RPMI8226 (cell line): ENCODE data around the gene HRH1.
"Not testable (repeated sequence)": the region's sequence is repeated elsewhere in the genome, so short reads cannot be mapped to it uniquely, and the experiment has no call there.

ENCODE experiments used
- DNase-seq: peaks from one replicate; pipeline ENCODE4 v3.0.0-alpha.2; 2015

HRH1 gene

GRCh38 chr3:11154036-11154952, at the start of gene HRH1:
Gene HRH1 (plus strand): TSS chr3:11154493. CDS start chr3:11259038, 104,545 bp downstream.
- DNase-seq: peak; percentile 66

GRCh38 chr3:11113316-11113715, 41.0 kb upstream of the HRH1 start:
- DNase-seq: not testable (repeated sequence)

- no peak for DNase-seq
Observed at GRCh38 chr3:11115548-11115947, 38.7 kb upstream of the HRH1 start.

- no peak for DNase-seq
Observed at GRCh38 chr3:11116336-11117059, 37.8 kb upstream of the HRH1 start.

GRCh38 chr3:11117591-11117990, 36.7 kb upstream of the HRH1 start:
- DNase-seq: no peak

GRCh38 chr3:11118181-11118682, 36.1 kb upstream of the HRH1 start:
- DNase-seq: no peak

GRCh38 chr3:11120091-11120805, 34.0 kb upstream of the HRH1 start:
- no peak for DNase-seq

GRCh38 chr3:11126653-11127052, 27.6 kb upstream of the HRH1 start:
- DNase-seq: no peak

GRCh38 chr3:11128682-11129632, 25.3 kb upstream of the HRH1 start:
- DNase-seq: no peak

- DNase-seq: no peak
Observed at GRCh38 chr3:11130385-11130784, 23.9 kb upstream of the HRH1 start.

GRCh38 chr3:11131371-11131770, 22.9 kb upstream of the HRH1 start:
- no peak for DNase-seq

GRCh38 chr3:11131886-11132285, 22.4 kb upstream of the HRH1 start:
- not testable (repeated sequence) for DNase-seq

- DNase-seq: no peak
Observed at GRCh38 chr3:11132861-11133260, 21.4 kb upstream of the HRH1 start.

GRCh38 chr3:11134794-11135193, 19.5 kb upstream of the HRH1 start:
- DNase-seq: no peak

GRCh38 chr3:11136116-11136515, 18.2 kb upstream of the HRH1 start:
- DNase-seq: no peak

- peak; percentile 54 for DNase-seq
Observed at GRCh38 chr3:11136830-11137626, 17.3 kb upstream of the HRH1 start.

GRCh38 chr3:11137627-11137959, 16.7 kb upstream of the HRH1 start:
- DNase-seq: no peak

- DNase-seq: no peak
Observed at GRCh38 chr3:11138371-11138770, 15.9 kb upstream of the HRH1 start.

- DNase-seq: peak; percentile 92
Observed at GRCh38 chr3:11140030-11140712, 14.1 kb upstream of the HRH1 start.

GRCh38 chr3:11140713-11141104, 13.6 kb upstream of the HRH1 start:
- DNase-seq: no peak

GRCh38 chr3:11143476-11143875, 10.8 kb upstream of the HRH1 start:
- DNase-seq: no peak
